GM12801 (cell line): Measurements from ENCODE around the gene GADD45GIP1.

Source experiments
- CTCF ChIP-seq: IDR thresholded peaks from one replicate; pipeline ENCODE4 v1.5.1; 2011; ENCODE audit warnings: control low read depth; ENCODE audit not compliant: insufficient read length; ENCODE audit errors: extremely low read depth

Gene GADD45GIP1

DNA sequence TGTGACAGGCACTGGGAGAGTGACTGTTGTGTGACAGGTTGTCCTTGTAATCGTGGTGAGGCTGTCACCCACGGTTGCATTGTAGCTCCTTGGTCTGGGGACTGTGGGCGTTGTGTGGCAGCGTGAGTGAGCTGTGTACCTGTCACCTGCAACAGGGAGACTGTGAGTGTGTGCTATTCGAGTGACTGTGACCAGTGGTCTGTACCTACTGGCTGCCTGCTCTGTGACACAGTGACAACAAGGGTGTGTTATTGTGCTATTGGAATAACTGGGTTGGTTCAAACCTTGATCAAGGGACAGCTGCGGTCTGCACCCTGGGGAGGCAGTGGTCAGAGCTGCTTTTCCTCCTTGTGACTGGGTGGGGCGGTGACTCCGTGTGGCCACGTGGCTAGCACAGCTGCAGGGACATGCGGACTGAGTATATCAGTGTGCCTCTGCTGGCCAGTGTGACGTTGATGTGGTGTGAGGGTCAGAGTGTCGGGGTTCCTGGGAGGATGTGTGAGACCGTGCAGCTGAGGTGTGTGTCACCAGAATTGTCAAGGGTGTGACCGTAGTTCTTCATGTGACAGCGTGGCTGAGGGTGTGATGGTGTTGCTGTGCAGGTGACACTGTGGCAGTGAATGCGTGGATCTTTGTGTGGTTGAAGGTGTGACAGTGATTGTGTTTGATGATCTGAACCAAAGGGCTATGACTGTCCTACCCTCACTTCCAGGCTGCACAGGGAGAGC is 28.2 kb upstream of the GADD45GIP1 start:
- no peak for TF ChIP-seq CTCF

DNA sequence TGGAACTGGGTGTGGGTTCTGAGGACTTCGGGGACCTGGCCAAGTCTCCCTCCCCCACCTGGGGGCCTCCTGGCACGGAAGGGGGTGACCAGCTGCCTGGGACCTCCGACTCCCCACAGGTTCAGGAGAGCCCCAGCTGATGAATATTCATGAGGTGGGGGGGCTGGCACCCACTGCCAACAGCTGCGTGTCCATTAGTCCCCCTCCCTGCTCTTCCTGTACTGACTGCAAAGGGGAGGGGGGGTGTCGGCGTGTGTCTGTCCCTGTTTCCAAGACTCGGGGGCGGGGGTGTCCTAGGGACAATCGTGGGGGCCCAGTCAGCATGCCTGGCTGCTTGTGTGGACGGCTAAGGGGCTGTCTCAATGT is 27.6 kb upstream of the GADD45GIP1 start:
- no peak for TF ChIP-seq CTCF

GRCh38 chr19:12984143-12984627 is 27.2 kb upstream of the GADD45GIP1 start:
- TF ChIP-seq CTCF: no peak

- TF ChIP-seq CTCF: no peak
These were observed 26.6 kb upstream of the GADD45GIP1 start for GRCh38 chr19:12983542-12984142.

DNA sequence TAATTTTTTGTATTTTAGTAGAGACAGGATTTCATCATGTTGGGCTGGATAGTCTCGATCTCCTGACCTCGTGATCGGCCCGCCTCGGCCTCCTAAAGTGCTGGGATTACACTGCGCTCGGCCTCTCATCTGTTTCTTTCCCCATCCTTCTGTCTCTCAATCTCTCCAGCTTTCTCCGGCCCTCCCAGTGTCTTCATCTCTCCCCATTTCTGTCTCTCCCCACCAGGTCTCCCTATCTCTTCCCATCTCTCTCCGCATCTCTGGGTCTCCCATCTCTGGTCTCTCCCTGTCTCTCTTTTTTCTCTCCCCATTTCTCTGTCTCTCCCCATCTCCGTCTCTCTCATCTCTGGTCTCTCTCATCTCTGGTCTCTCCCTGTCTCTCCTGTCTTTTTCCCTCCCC is 26.1 kb upstream of the GADD45GIP1 start:
- TF ChIP-seq CTCF: no peak

GRCh38 chr19:12982648-12983047 is 25.6 kb upstream of the GADD45GIP1 start:
- no peak for TF ChIP-seq CTCF

DNA sequence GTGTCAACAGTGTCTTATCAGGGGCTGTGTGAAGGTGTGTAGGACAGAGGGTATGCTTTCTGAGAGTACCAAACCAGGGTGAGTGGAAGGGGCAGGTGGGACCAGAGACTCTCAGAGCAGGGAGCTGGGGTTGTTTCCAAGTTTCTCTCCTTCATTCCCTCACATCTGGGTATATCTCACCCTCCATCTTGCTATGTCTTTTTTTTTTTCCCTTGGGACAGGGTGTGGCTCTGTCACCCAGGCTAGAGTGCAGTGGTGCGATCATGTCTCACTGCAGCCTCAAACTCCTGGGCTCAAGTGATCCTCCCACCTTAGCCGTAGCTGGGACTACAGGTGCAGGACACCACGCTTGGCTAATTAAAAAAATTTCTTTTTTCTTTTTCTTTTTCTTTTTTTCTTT is 23.0 kb upstream of the GADD45GIP1 start:
- TF ChIP-seq CTCF: no peak
